ENCODE data around the gene PPARD. TPM values are rescaled to one million over a fixed set of nuclear protein-coding genes. Genes with fewer than 3 reads are reported as not detected.

The PPARD gene
- total RNA-seq, 2 donors from 2014 or later = 10.9 to 11.5 TPM

- Histone ChIP-seq H3K9me3 (ENCODE audit: control insufficient read depth, low read length) (no peaks in the 10 kb centered on the region), H3K36me3 (ENCODE audit: control insufficient read depth, insufficient read depth, low read length) (no peaks in the 10 kb centered on the region), H3K27ac (ENCODE audit: low read depth, low read length) (no peak overlapping the region), H3K4me3 (ENCODE audit: low read length) (no peak overlapping the region), H3K4me1 (ENCODE audit: control insufficient read depth, insufficient read depth, low read length) (peaks cover 4% of the 10 kb centered on the region), H3K9ac (ENCODE audit: extremely low read depth, low read length, poor library complexity, severe bottlenecking) (no peak overlapping the region), H3K27me3 (ENCODE audit: control insufficient read depth, insufficient read depth, low read length, poor library complexity, severe bottlenecking) (peaks cover 25% of the 10 kb centered on the region)
- Mint-ChIP-seq H3K4me1 (peaks cover 8% of the 10 kb centered on the region), H3K27ac (no peak overlapping the region), H3K27me3 (ENCODE audit: insufficient read depth) (peaks cover 25% of the 10 kb centered on the region), H3K4me3 (no peak overlapping the region), H3K36me3 (ENCODE audit: low read depth) (no peaks in the 10 kb centered on the region), H3K9me3 (no peaks in the 10 kb centered on the region)
- no peak for DNase-seq
- 42 to 50% methylated on average over 2 of the region's 2 CpGs for WGBS, 2 experiments (ENCODE audit: insufficient coverage in 1 of 2, insufficient read length in 1 of 2)
- TF ChIP-seq CTCF (conservative IDR thresholded peaks at IDR 0.05) = no peak
Observed at GRCh38 chr6:35312807-35313206, 29.6 kb upstream of the PPARD start.

GRCh38 chr6:35317483-35318195 lies 24.7 kb upstream of the PPARD start:
- peak overlapping the region; percentile 50 for H3K27ac Mint-ChIP-seq
- peak overlapping the region; percentile 38 for H3K27ac ChIP-seq (ENCODE audit: low read depth, low read length)
- H3K27me3 ChIP-seq (ENCODE audit: control insufficient read depth, insufficient read depth, low read length, poor library complexity, severe bottlenecking) = peaks cover 27% of the 10 kb centered on the region
- H3K4me1 Mint-ChIP-seq = peaks cover 5% of the 10 kb centered on the region
- no peak for DNase-seq
- H3K36me3 ChIP-seq (ENCODE audit: control insufficient read depth, insufficient read depth, low read length) = no peaks in the 10 kb centered on the region
- H3K9me3 ChIP-seq (ENCODE audit: control insufficient read depth, low read length) = no peaks in the 10 kb centered on the region
- H3K9ac ChIP-seq (ENCODE audit: extremely low read depth, low read length, poor library complexity, severe bottlenecking) = no peak overlapping the region
- 27 to 46% methylated on average over 15 to 28 of the region's 28 CpGs for WGBS, 2 experiments (ENCODE audit: insufficient coverage in 1 of 2, insufficient read length in 1 of 2)
- TF ChIP-seq CTCF (conservative IDR thresholded peaks at IDR 0.05) = peak; percentile 13
- H3K4me3 Mint-ChIP-seq = peak overlapping the region; percentile 67
- H3K36me3 Mint-ChIP-seq (ENCODE audit: low read depth) = peaks cover 3% of the 10 kb centered on the region
- no peaks in the 10 kb centered on the region for H3K9me3 Mint-ChIP-seq
- H3K27me3 Mint-ChIP-seq (ENCODE audit: insufficient read depth) = peaks cover 27% of the 10 kb centered on the region
- peaks cover 6% of the 10 kb centered on the region for H3K4me1 ChIP-seq (ENCODE audit: control insufficient read depth, insufficient read depth, low read length)
- peak overlapping the region; percentile 80 for H3K4me3 ChIP-seq (ENCODE audit: low read length)

- peak overlapping the region; percentile 67 for H3K4me3 Mint-ChIP-seq
- H3K9me3 Mint-ChIP-seq = no peaks in the 10 kb centered on the region
- no peak for TF ChIP-seq CTCF (conservative IDR thresholded peaks at IDR 0.05)
- peaks cover 27% of the 10 kb centered on the region for H3K27me3 Mint-ChIP-seq (ENCODE audit: insufficient read depth)
- H3K27ac Mint-ChIP-seq = peak overlapping the region; percentile 67
- Histone ChIP-seq H3K9me3 (ENCODE audit: control insufficient read depth, low read length) (no peaks in the 10 kb centered on the region), H3K27ac (ENCODE audit: low read depth, low read length) (peak overlapping the region; percentile 38), H3K36me3 (ENCODE audit: control insufficient read depth, insufficient read depth, low read length) (no peaks in the 10 kb centered on the region), H3K27me3 (ENCODE audit: control insufficient read depth, insufficient read depth, low read length, poor library complexity, severe bottlenecking) (peaks cover 27% of the 10 kb centered on the region), H3K4me3 (ENCODE audit: low read length) (peak overlapping the region; percentile 80), H3K9ac (ENCODE audit: extremely low read depth, low read length, poor library complexity, severe bottlenecking) (no peak overlapping the region), H3K4me1 (ENCODE audit: control insufficient read depth, insufficient read depth, low read length) (peaks cover 6% of the 10 kb centered on the region)
- peaks cover 5% of the 10 kb centered on the region for H3K4me1 Mint-ChIP-seq
- peaks cover 3% of the 10 kb centered on the region for H3K36me3 Mint-ChIP-seq (ENCODE audit: low read depth)
- peak; percentile 99 for DNase-seq
- WGBS, 2 experiments (ENCODE audit: insufficient coverage in 1 of 2, insufficient read length in 1 of 2) = 18 to 32% methylated on average over 27 to 55 of the region's 55 CpGs
Observed at GRCh38 chr6:35318196-35319171, 23.9 kb upstream of the PPARD start.
